Measurements from ENCODE around the gene NFIC. TPM values are rescaled to one million over a fixed set of nuclear protein-coding genes. Genes with fewer than 3 reads are reported as not detected.

NFIC gene
- total and polyA plus RNA-seq, 2 of the 4 experiments (the other 2 are of a cell fraction) = 21.9 to 32.1 TPM

DNA sequence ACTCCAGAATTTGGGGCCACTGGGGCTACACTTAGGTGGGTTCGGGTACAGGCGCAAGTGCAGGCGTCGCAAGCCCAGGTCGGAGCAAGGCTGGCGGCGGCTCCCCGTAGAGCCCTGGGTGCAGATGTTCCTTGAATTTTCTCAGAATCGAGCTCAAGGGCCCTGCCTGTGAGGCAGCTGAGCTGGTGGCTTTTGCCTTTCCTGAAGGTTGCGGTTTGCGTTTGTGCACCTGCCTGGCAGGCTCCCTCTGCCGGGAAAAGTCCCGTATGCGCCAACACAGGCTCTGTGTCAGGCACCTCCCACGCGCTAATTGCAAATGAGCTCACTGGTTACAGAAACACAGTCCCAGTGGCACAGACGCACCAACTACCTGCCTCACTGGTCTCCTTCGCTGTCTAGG is 128.2 kb downstream of the NFIC start:
- Histone ChIP-seq H2AFZ (replicated peaks; ENCODE audit: low read length, poor library complexity) (no peak overlapping the region), H4K91ac (ENCODE audit: insufficient read depth, low read depth, low read length) (no peak overlapping the region), H3K4me2 (ENCODE audit: low read depth, low read length) (no peak overlapping the region), H3K4ac (ENCODE audit: low read depth, low read length) (no peak overlapping the region), H2BK20ac (ENCODE audit: low read depth, low read length) (no peak overlapping the region), H2AK5ac (ENCODE audit: low read depth, low read length) (no peak overlapping the region), H3K27ac (ENCODE audit: insufficient read depth, low read length) (no peak overlapping the region), H3K27me3 (ENCODE audit: control insufficient read depth, insufficient read depth, low read length) (no peaks in the 10 kb centered on the region), H3K4me3 (ENCODE audit: insufficient read depth, low read depth, low read length) (no peak overlapping the region), H3K79me1 (ENCODE audit: low read depth in 1 of 2, low read length in 2 of 2) (peaks cover under 1 to 31% of the 10 kb centered on the region in 2 experiments; a peak in 3 of 4 replicates), H4K20me1 (ENCODE audit: insufficient read depth, low read length) (no peaks in the 10 kb centered on the region), H3K23ac (ENCODE audit: low read depth, low read length) (no peak overlapping the region), H3K9ac (ENCODE audit: low read depth, low read length) (no peak overlapping the region), H3K9me3 (ENCODE audit: control insufficient read depth, insufficient read depth, low read length) (no peaks in the 10 kb centered on the region), H3K14ac (replicated peaks; ENCODE audit: low read depth, low read length) (no peak overlapping the region), H3K36me3 (ENCODE audit: control insufficient read depth, insufficient read depth, low read length) (peaks cover 31% of the 10 kb centered on the region), H3K4me1 (ENCODE audit: control insufficient read depth, insufficient read depth, low read length) (no peaks in the 10 kb centered on the region), H4K8ac (ENCODE audit: low read depth in 2 of 2, low read length in 2 of 2) (no peak overlapping the region), H3K56ac (ENCODE audit: extremely low read depth, insufficient read depth, low read length) (no peak overlapping the region), H2BK15ac (ENCODE audit: low read depth, low read length) (no peak overlapping the region), H3K18ac (ENCODE audit: low read depth, low read length) (no peak overlapping the region), H2BK5ac (ENCODE audit: low read depth, low read length, poor library complexity, severe bottlenecking) (no peak overlapping the region), H3K9me1 (ENCODE audit: insufficient read depth, low read length) (peaks cover under 1% of the 10 kb centered on the region; the same call in 1 of the 2 replicates), H2AK9ac (replicated peaks; ENCODE audit: low read depth, low read length, poor library complexity) (no peak overlapping the region), H2BK120ac (ENCODE audit: low read depth, low read length) (no peak overlapping the region), H4K5ac (ENCODE audit: low read depth, low read length) (no peak overlapping the region)
- ATAC-seq (ENCODE audit: low read depth) (no peak), DNase-seq (no peak)
- intact Hi-C loops (cut with micrococcal nuclease) = no loop called here
- WGBS, 2 experiments (ENCODE audit: extremely low coverage in 2 of 2, insufficient read length in 1 of 2) = 97% methylated on average over 16 of the region's 18 CpGs; no CpG with 5 or more reads in 1 of the 2 experiments
- POLR2A ChIA-PET (ENCODE audit: unreplicated experiment) = no interaction called here
- CTCF ChIA-PET = no interaction called here
- in situ Hi-C loops (cut with MboI; ENCODE audit: low sequenced_read_pairs) = loop anchor here (25.0 kb wide), 1 partner anchor 532 kb away; no protein-coding TSS in a partner anchor
- no TSS peak for BruUV-seq (replicated peaks)
- dilution Hi-C loops (cut with HindIII; ENCODE audit: low sequenced_read_pairs, unreplicated experiment) = no loop called here
- TF ChIP-seq SMC3 (IDR thresholded peaks at IDR 0.05; ENCODE audit: low read depth, low read length) (no peak), MXI1 (IDR thresholded peaks at IDR 0.05; ENCODE audit: borderline replicate concordance, low read depth, low read length) (no peak), MAFK (IDR thresholded peaks at IDR 0.05; ENCODE audit: low read depth, low read length) (no peak), CEBPB (IDR thresholded peaks at IDR 0.05; ENCODE audit: low read depth, low read length) (no peak), RAD21 (IDR thresholded peaks at IDR 0.05; ENCODE audit: low read length) (no peak), RFX5 (IDR thresholded peaks at IDR 0.05; ENCODE audit: low read depth, low read length) (no peak), RCOR1 (IDR thresholded peaks at IDR 0.05; ENCODE audit: insufficient replicate concordance, low read length) (no peak)
- TF ChIP-seq, protein P1, sequence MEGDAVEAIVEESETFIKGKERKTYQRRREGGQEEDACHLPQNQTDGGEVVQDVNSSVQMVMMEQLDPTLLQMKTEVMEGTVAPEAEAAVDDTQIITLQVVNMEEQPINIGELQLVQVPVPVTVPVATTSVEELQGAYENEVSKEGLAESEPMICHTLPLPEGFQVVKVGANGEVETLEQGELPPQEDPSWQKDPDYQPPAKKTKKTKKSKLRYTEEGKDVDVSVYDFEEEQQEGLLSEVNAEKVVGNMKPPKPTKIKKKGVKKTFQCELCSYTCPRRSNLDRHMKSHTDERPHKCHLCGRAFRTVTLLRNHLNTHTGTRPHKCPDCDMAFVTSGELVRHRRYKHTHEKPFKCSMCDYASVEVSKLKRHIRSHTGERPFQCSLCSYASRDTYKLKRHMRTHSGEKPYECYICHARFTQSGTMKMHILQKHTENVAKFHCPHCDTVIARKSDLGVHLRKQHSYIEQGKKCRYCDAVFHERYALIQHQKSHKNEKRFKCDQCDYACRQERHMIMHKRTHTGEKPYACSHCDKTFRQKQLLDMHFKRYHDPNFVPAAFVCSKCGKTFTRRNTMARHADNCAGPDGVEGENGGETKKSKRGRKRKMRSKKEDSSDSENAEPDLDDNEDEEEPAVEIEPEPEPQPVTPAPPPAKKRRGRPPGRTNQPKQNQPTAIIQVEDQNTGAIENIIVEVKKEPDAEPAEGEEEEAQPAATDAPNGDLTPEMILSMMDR (conservative IDR thresholded peaks at IDR 0.05; ENCODE audit: low read depth, low read length) = no peak
